GM23338 (cell line): Measurements from ENCODE around the gene LRRC28.

Experiments used
- CTCF ChIP-seq, 2 experiments: fragments of 200-600 bp in 1 of 2; sonication (generic) in 1 of 2; conservative IDR thresholded peaks; 2 replicates each; pipeline versions ENCODE4 v1.5.1 to v1.6.1; 2016 to 2017; ENCODE audit warnings: antibody characterized with exemption in 2 of 2, low read depth in 2 of 2, mild to moderate bottlenecking in 2 of 2, moderate library complexity in 1 of 2
- EZH2phosphoT487 ChIP-seq: fragments of 200-600 bp; sonication (generic); IDR thresholded peaks from one replicate; pipeline ENCODE4 v1.8.1; 2018; ENCODE audit warnings: antibody characterized with exemption; ENCODE audit not compliant: unreplicated experiment
- POLR2AphosphoS5 ChIP-seq: IDR thresholded peaks from 2 replicates; pipeline ENCODE4 v1.6.1; 2016; ENCODE audit warnings: antibody characterized with exemption, low read depth
- ZNF331 ChIP-seq: fragments of 250-450 bp; sonication (Bioruptor Pico); IDR thresholded peaks from 2 replicates; pipeline ENCODE4 v1.5.0; 2020; ENCODE audit warnings: low read depth, mild to moderate bottlenecking, moderate library complexity
- ZNF462 ChIP-seq: fragments of 250-450 bp; sonication (Bioruptor Pico); IDR thresholded peaks from 2 replicates; pipeline ENCODE4 v1.5.0; 2020; ENCODE audit warnings: mild to moderate bottlenecking, moderate library complexity

- no peak for TF ChIP-seq CTCF (conservative IDR thresholded peaks at IDR 0.05; ENCODE audit: low read depth in 2 of 2)
- TF ChIP-seq ZNF331 (CRISPR knock-in tag) = no peak
- TF ChIP-seq POLR2AphosphoS5 = no peak
- TF ChIP-seq EZH2phosphoT487 = no peak
- no peak for TF ChIP-seq ZNF462 (CRISPR knock-in tag)
These were observed 172.9 kb downstream of the LRRC28 start for GRCh38 chr15:99424131-99424571.
